Measurements from ENCODE around the gene MEIG1.
"Not testable (repeated sequence)": the region's sequence is repeated elsewhere in the genome, so short reads cannot be mapped to it uniquely, and the experiment has no call there.

Gene MEIG1

GRCh38 chr10:14959221-14960057 is at the start of gene MEIG1:
Gene MEIG1, plus strand, starts transcription at chr10:14959388. Its CDS starts 7,081 bp downstream, at chr10:14966469.
- DNase-seq, result peak; percentile 99

- no peak for DNase-seq
These were observed 48.2 kb upstream of the MEIG1 start for GRCh38 chr10:14910953-14911352.

GRCh38 chr10:14911801-14912200 is 47.4 kb upstream of the MEIG1 start:
- no peak for DNase-seq

GRCh38 chr10:14916600-14916999 is 42.6 kb upstream of the MEIG1 start:
- DNase-seq, result no peak

- no peak for DNase-seq
These were observed 41.4 kb upstream of the MEIG1 start for GRCh38 chr10:14917827-14918226.

GRCh38 chr10:14918964-14919363 is 40.2 kb upstream of the MEIG1 start:
- DNase-seq, result no peak

- no peak for DNase-seq
These were observed 35.2 kb upstream of the MEIG1 start for GRCh38 chr10:14924013-14924412.

- no peak for DNase-seq
These were observed 33.9 kb upstream of the MEIG1 start for GRCh38 chr10:14925268-14925667.

GRCh38 chr10:14926061-14926470 is 33.1 kb upstream of the MEIG1 start:
- no peak for DNase-seq

GRCh38 chr10:14926722-14927416 is 32.3 kb upstream of the MEIG1 start:
- DNase-seq, result no peak

GRCh38 chr10:14930610-14931009 is 28.6 kb upstream of the MEIG1 start:
- no peak for DNase-seq

- DNase-seq, result no peak
These were observed 22.6 kb upstream of the MEIG1 start for GRCh38 chr10:14936584-14936983.

- DNase-seq, result peak; percentile 58
These were observed 20.2 kb upstream of the MEIG1 start for GRCh38 chr10:14938971-14939370.

GRCh38 chr10:14942147-14942949 is 16.8 kb upstream of the MEIG1 start:
- not testable (repeated sequence) for DNase-seq

GRCh38 chr10:14942950-14943338 is 16.2 kb upstream of the MEIG1 start:
- not testable (repeated sequence) for DNase-seq

GRCh38 chr10:14945108-14945507 is 14.1 kb upstream of the MEIG1 start:
- no peak for DNase-seq

GRCh38 chr10:14947268-14947667 is 11.9 kb upstream of the MEIG1 start:
- no peak for DNase-seq

GRCh38 chr10:14949291-14949690 is 9.9 kb upstream of the MEIG1 start:
- no peak for DNase-seq

GRCh38 chr10:14952851-14953423 is 6.3 kb upstream of the MEIG1 start:
- no peak for DNase-seq

- DNase-seq, result no peak
These were observed 5.7 kb upstream of the MEIG1 start for GRCh38 chr10:14953424-14954000.

GRCh38 chr10:14954001-14954770 is 5.0 kb upstream of the MEIG1 start, which contains the start of gene DCLRE1C:
Gene DCLRE1C, minus strand, starts transcription at chr10:14954096. Its CDS starts 86 bp downstream, at chr10:14954010.
- peak; percentile 91 for DNase-seq

- no peak for DNase-seq
These were observed 4.3 kb upstream of the MEIG1 start for GRCh38 chr10:14954934-14955333.
